Effector memory CD8-positive, alpha-beta T cell (primary cell): ENCODE measurements around the gene ACSL1.
A peak's percentile ranks its signal among the peaks of the same experiment; 100 is the strongest.
"Not testable (repeated sequence)": the region's sequence is repeated elsewhere in the genome, so short reads cannot be mapped to it uniquely, and the experiment has no call there.

Source experiments
- ATAC-seq: fragments of 150-1000 bp; cut with Tn5 transposase; replicated peaks from 2 replicates; pipeline ENCODE4 v1.10.0; 2021; ENCODE audit warnings: mild to moderate bottlenecking, moderate library complexity
- DNase-seq, 3 experiments: peaks; one replicate each; pipeline ENCODE4 v3.0.0; 2021
- H3K27ac Mint-ChIP-seq, 2 donors: one replicate each; pipeline ENCODE4 v1.8.0; 2022; ENCODE audit warnings: mild to moderate bottlenecking in 2 of 2, mixed read lengths in 2 of 2, moderate library complexity in 2 of 2
- H3K27me3 Mint-ChIP-seq, 2 donors: one replicate each; pipeline ENCODE4 v1.8.0; 2022; ENCODE audit warnings: mixed read lengths in 2 of 2
- H3K36me3 Mint-ChIP-seq: one replicate; pipeline ENCODE4 v1.8.0; 2022; ENCODE audit warnings: mild to moderate bottlenecking, moderate library complexity, mixed read lengths; ENCODE audit not compliant: insufficient read depth
- H3K4me1 Mint-ChIP-seq, 2 donors: one replicate each; pipeline ENCODE4 v1.8.0; 2022; ENCODE audit warnings: low read depth in 2 of 2, mixed read lengths in 2 of 2
- H3K4me3 Mint-ChIP-seq, 2 donors: one replicate each; pipeline ENCODE4 v1.8.0; 2022; ENCODE audit warnings: mild to moderate bottlenecking in 2 of 2, mixed read lengths in 2 of 2, moderate library complexity in 2 of 2
- H3K9me3 Mint-ChIP-seq, 2 donors: one replicate each; pipeline ENCODE4 v1.8.0; 2022; ENCODE audit warnings: mixed read lengths in 2 of 2

ACSL1 gene

DNA sequence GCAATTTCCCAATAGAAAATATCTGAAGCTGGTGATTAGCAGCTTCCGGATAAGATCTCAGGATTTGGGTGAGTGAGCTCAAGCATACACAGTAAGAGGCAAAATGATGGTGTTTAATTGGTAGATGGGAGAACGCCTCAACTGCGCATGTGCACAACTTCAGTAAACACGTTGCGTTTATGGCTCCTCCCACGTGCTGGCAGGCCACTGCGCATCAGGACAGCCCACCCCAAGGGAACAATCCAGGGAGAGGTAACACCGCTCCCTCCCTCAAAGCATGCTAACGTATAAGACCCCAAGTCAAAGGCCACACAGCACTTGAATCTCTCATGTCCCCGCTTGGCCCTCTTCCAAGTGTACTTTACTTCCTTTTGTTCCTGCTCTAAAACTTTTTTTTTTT is 81.5 kb downstream of the ACSL1 start:
- H3K9me3 Mint-ChIP-seq, result no peaks in the 10 kb centered on the region
- peaks cover 3 to 6% of the 10 kb centered on the region in 2 donors for H3K4me1 Mint-ChIP-seq
- H3K27me3 Mint-ChIP-seq, result peaks cover 0 to 9% of the 10 kb centered on the region in 2 donors

GRCh38 chr4:184743650-184744049 is 82.1 kb downstream of the ACSL1 start:
- ATAC-seq (no peak), DNase-seq (no peak)
- Mint-ChIP-seq H3K27ac (no peak overlapping the region), H3K4me1 (peaks cover 3 to 6% of the 10 kb centered on the region in 2 donors), H3K9me3 (no peaks in the 10 kb centered on the region), H3K36me3 (peaks cover 3% of the 10 kb centered on the region), H3K27me3 (peaks cover 0 to 9% of the 10 kb centered on the region in 2 donors), H3K4me3 (no peak overlapping the region)

More for the DNA sequence above, 81.5 kb downstream of the ACSL1 start:
- Mint-ChIP-seq H3K36me3 (peaks cover 3% of the 10 kb centered on the region), H3K4me3 (no peak overlapping the region), H3K27ac (no peak overlapping the region)
- ATAC-seq, result no peak
- no peak for DNase-seq

DNA sequence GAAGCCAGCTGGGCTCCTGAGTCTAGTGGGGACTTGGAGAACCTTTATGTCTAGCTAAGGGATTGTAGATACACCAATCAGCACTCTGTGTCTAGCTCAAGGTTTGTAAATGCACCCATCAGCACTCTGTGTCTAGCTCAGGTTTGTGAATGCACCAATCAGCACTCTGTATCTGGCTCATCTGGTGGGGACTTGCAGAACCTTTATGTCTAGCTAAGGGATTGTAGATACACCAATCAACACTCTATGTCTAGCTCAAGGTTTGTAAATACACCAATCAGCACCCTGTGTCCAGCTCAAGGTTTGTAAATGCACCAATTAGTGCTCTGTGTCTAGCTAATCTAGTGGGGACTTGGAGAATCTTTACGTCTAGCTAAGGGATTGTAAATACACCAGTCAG is 84.1 kb downstream of the ACSL1 start:
- not testable (repeated sequence) for H3K36me3 Mint-ChIP-seq, H3K4me1 Mint-ChIP-seq, ATAC-seq, H3K9me3 Mint-ChIP-seq, H3K4me3 Mint-ChIP-seq, H3K27ac Mint-ChIP-seq, DNase-seq, H3K27me3 Mint-ChIP-seq

DNA sequence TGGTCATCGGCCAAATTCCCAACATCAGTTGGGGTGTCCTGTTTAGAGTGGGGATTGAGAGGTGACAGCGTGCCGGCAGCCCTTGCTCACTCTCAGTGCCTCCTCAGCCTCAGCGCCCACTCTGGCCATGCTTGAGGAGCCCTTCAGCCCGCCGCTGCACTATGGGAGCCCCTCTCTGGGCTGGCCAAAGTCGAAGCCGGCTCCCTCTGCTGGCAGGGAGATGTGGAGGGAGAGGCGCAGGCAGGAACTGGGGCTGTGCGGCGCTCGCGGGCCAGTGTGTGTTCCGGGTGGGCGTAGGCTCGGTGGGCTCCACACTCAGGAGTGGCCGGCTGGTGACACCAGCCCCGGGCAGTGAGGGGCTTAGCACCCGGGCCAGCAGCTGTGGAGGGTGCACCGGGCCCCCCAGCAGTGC is 84.8 kb downstream of the ACSL1 start:
- H3K27me3 Mint-ChIP-seq, result no peaks in the 10 kb centered on the region
- H3K36me3 Mint-ChIP-seq, result no peaks in the 10 kb centered on the region
- H3K9me3 Mint-ChIP-seq, result no peaks in the 10 kb centered on the region
- no peak overlapping the region for H3K27ac Mint-ChIP-seq
- H3K4me3 Mint-ChIP-seq, result no peak overlapping the region
- no peak for ATAC-seq
- H3K4me1 Mint-ChIP-seq, result peaks cover 3 to 6% of the 10 kb centered on the region in 2 donors
- no peak for DNase-seq

DNA sequence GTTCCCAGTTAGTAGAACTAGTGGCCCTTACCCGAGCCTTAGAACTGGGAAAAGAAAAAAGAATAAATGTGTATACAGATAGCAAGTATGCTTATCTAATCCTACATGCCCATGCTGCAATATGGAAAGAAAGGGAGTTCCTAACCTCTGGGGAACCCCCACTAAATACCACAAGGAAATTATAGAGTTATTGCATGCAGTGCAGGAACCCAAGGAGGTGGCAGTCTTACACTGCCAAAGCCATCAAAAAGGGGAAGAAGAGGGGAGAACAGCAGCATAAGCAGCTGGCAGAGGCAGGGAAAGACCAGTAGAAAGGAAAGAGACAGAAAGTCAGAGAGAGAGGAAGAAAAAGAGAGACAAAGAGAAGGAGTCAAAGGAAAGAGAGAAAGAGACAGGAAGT is 86.2 kb downstream of the ACSL1 start:
- H3K9me3 Mint-ChIP-seq, H3K27ac Mint-ChIP-seq: not testable (repeated sequence)

GRCh38 chr4:184734758-184735157 is 91.0 kb downstream of the ACSL1 start:
- no peak for ATAC-seq
- Mint-ChIP-seq H3K27me3 (no peaks in the 10 kb centered on the region), H3K4me1 (peaks cover 12% of the 10 kb centered on the region in 2 donors), H3K27ac (peak overlapping the region; percentile 92), H3K36me3 (peaks cover 14% of the 10 kb centered on the region), H3K9me3 (no peaks in the 10 kb centered on the region), H3K4me3 (peak overlapping the region; percentile 86 to 91)
- DNase-seq, result no peak

More for the DNA sequence above, 86.2 kb downstream of the ACSL1 start:
- not testable (repeated sequence) for ATAC-seq, H3K4me3 Mint-ChIP-seq, H3K36me3 Mint-ChIP-seq, DNase-seq, H3K27me3 Mint-ChIP-seq, H3K4me1 Mint-ChIP-seq

DNA sequence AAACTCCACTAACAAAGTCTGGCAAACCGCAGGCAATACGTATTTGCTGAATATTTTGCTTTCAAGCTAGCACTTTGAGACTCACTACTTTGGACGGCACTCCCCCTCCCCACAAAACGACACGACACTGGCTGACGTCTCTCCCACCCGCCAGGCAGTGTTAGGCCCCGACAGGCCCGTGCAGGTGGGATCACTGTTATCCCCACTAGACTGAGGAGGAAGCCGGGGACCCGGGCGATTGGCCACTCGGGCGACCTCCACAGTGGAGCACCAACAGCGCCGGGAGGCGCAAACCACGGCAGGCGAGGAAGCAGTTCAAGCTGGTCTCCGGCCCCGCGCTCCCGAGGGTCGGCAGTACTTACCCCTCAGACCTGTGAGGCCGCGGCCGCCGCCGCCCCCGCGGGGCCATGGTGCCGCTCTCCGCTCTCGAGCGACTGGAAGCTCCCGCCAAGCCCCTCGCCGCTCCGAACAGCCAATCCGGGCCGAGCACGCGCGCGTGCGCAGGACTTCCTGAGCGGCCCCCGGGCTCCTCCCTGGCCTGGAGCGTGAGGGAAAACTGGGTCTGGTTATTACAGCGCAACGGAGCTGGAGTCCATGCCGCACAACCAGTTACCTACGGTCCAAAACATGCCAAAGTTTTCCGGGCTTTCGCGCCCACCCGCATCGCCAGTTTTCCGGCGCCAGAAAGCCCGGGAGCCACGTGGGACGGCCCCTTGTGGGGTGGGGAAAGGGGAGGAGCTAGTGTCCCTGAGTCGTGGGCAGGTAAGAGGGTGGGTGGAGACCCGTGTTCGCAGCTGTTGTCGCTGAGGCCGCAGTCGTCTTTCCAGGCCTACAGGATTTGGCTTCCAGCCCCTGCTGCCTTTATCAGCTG is 91.9 kb downstream of the ACSL1 start, which contains the start of gene CENPU:
Gene CENPU (minus strand): TSS at position 443 of the 871 bp plus-strand sequence. CDS start 34 bp downstream, at position 409.
- Mint-ChIP-seq H3K4me3 (peak within 1 kb of the TSS; percentile 86 to 91), H3K36me3 (peaks cover 14% of the 10 kb centered on the region), H3K4me1 (peaks cover 9% of the 10 kb centered on the region in 2 donors), H3K27me3 (no peaks in the 10 kb centered on the region), H3K27ac (peak within 1 kb of the TSS; percentile 92), H3K9me3 (no peaks in the 10 kb centered on the region)
- DNase-seq (peak; percentile 89 to 93 (median 91)), ATAC-seq (peak; percentile 95)

DNA sequence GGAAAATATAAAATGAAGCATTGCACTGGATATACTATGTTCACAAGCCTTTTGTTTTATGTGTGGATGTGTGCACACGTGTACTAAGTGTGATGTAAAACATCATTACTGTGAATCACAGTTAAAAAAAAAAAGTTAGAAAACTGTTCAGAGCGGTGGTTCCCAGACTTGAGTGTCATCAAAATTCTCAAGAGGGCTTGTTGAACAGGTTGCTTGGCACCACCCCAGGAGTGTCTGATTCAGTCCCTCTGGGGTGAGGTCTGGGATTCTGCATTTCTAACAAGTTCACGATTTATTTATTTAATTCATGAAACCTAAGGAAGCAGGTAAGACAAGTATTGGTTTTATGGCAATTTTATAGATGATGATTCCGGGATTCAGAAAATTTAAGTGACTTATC is 93.6 kb downstream of the ACSL1 start:
- Mint-ChIP-seq H3K4me1 (peaks cover 9% of the 10 kb centered on the region in 2 donors), H3K9me3 (no peaks in the 10 kb centered on the region), H3K4me3 (peak overlapping the region; percentile 86 to 91), H3K27me3 (no peaks in the 10 kb centered on the region), H3K27ac (peak overlapping the region in 1 of 2 donors; percentile 35), H3K36me3 (peaks cover 14% of the 10 kb centered on the region)
- no peak for DNase-seq
- no peak for ATAC-seq

DNA sequence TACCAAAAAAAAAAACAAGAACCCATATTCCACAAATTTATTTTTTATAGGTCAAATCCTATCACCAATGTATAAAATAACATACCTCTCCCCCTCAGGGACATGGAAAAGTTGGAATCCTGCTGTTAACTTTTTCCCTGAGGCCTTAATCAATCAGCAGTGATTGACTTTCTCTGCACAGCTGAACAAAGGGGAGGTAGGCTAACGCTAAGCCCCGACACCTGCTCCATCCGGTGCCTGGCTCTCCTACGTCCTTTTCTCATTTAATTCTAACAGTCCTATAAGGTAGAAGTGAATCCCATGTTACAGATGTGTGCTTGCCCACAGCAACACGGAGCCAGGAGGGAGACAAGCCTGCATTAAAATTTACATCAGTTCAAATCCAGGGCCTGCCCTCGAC is 94.7 kb downstream of the ACSL1 start:
- no peak for DNase-seq
- Mint-ChIP-seq H3K36me3 (peaks cover 14% of the 10 kb centered on the region), H3K4me1 (peaks cover 9 to 12% of the 10 kb centered on the region in 2 donors), H3K27me3 (no peaks in the 10 kb centered on the region), H3K27ac (no peak overlapping the region), H3K9me3 (no peaks in the 10 kb centered on the region), H3K4me3 (no peak overlapping the region)
- no peak for ATAC-seq

DNA sequence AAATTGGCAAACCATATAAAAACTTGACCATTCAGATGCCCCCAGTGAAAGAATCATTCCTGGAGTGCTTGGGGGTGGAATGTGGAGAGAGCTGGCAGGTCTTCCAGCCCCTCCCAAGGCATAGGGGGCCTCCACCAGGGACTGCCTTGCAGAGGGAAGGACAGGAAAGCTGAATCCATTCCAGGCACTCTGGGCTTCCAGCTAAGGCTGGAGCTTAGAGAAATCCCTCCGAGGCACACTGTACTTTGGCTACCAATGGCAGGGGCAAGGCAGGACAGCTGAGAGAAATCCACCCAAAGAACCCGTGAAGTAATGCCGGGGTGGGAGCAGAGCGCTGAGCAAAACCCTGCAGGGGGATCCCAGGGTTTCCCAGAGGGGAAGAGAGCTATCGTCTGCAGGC is 95.8 kb downstream of the ACSL1 start:
- no peak for ATAC-seq
- peaks cover 9 to 16% of the 10 kb centered on the region in 2 donors for H3K4me1 Mint-ChIP-seq
- H3K4me3 Mint-ChIP-seq, result no peak overlapping the region
- H3K27me3 Mint-ChIP-seq, result no peaks in the 10 kb centered on the region
- no peak overlapping the region for H3K27ac Mint-ChIP-seq
- DNase-seq, result no peak
- no peaks in the 10 kb centered on the region for H3K9me3 Mint-ChIP-seq
- H3K36me3 Mint-ChIP-seq, result peaks cover 14% of the 10 kb centered on the region

GRCh38 chr4:184728858-184729257 is 96.9 kb downstream of the ACSL1 start:
- Mint-ChIP-seq H3K9me3 (no peaks in the 10 kb centered on the region), H3K27ac (no peak overlapping the region), H3K36me3 (peaks cover 8% of the 10 kb centered on the region), H3K4me1 (peaks cover 7 to 16% of the 10 kb centered on the region in 2 donors), H3K4me3 (no peak overlapping the region), H3K27me3 (no peaks in the 10 kb centered on the region)
- ATAC-seq (no peak), DNase-seq (no peak)

- Mint-ChIP-seq H3K4me1 (peaks cover 0 to 7% of the 10 kb centered on the region in 2 donors), H3K36me3 (peaks cover 3% of the 10 kb centered on the region), H3K4me3 (no peak overlapping the region), H3K9me3 (no peaks in the 10 kb centered on the region), H3K27me3 (no peaks in the 10 kb centered on the region), H3K27ac (no peak overlapping the region)
- DNase-seq (no peak), ATAC-seq (no peak)
Observed at GRCh38 chr4:184727430-184727829, 98.3 kb downstream of the ACSL1 start.

DNA sequence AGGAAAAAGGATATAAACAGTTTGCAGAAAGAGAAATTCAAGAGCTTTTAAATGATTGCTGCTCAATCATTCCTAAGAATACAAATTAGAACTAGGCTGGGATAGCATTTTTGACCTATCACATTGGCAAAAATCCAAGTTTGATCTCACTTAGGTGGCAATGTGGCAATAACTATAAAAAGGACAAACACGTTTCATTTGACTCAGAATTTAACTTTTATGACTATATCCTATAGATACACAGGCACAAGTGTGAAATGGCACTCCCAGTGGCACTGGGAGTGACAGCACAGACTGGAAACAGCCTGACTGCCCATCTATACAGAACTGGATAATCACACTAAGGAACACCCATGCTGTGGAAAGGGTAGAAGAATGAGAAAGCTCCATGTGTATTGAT is 103.0 kb downstream of the ACSL1 start:
- ATAC-seq (no peak), DNase-seq (no peak)
- Mint-ChIP-seq H3K27me3 (no peaks in the 10 kb centered on the region), H3K4me3 (no peak overlapping the region), H3K36me3 (peaks cover 6% of the 10 kb centered on the region), H3K9me3 (peaks cover 2 to 16% of the 10 kb centered on the region in 2 donors), H3K4me1 (peaks cover 0 to 11% of the 10 kb centered on the region in 2 donors), H3K27ac (no peak overlapping the region)

- H3K27ac Mint-ChIP-seq, result no peak overlapping the region
- H3K27me3 Mint-ChIP-seq, result no peaks in the 10 kb centered on the region
- DNase-seq, result no peak
- H3K9me3 Mint-ChIP-seq, result peaks cover 2 to 16% of the 10 kb centered on the region in 2 donors
- H3K4me3 Mint-ChIP-seq, result no peak overlapping the region
- H3K36me3 Mint-ChIP-seq, result peaks cover 7% of the 10 kb centered on the region
- ATAC-seq, result no peak
- peaks cover 0 to 10% of the 10 kb centered on the region in 2 donors for H3K4me1 Mint-ChIP-seq
Observed at GRCh38 chr4:184721254-184721653, 104.5 kb downstream of the ACSL1 start.
